C4-2B (cell line): ENCODE data around the gene SMARCAL1.

Source experiments
- CTCF ChIP-seq: fragments of 450-650 bp; conservative IDR thresholded peaks from 2 replicates; pipeline ENCODE4 v1.5.1; 2017; ENCODE audit warnings: mild to moderate bottlenecking
- ZFX ChIP-seq: fragments of 450-650 bp; IDR thresholded peaks from 2 replicates; pipeline ENCODE4 v1.6.1; 2017

DNA sequence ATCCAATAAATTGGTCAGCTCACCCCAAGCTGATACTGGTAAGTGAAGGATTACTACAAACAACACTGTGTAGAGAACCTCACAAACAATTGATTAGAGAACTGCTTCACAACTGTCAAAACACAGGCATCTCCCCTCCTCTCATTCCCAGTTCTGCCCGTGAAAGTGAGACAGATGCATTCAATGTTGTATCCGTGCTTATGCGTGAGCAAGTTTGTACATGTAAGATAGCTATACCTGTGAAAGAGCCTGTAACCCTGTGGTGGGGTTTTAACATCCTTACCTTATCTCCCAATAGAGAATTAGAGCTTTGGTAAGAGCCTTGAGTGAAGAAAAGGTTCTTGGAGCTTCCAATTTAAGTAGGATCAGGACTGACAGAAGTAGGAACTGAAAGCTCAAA lies 49.1 kb upstream of the SMARCAL1 start:
- TF ChIP-seq CTCF (no peak), ZFX (no peak)
